WI38 (cell line): ENCODE measurements around the gene SETDB1.

Experiments used
- H3K4me3 ChIP-seq: 2 replicates; pipeline ENCODE4 v1.5.1; 2011; ENCODE audit warnings: low read depth, mild to moderate bottlenecking, control low read depth, low read length
- TF ChIP-seq, protein P1 (sequence below): IDR thresholded peaks from 2 replicates; pipeline ENCODE4 v1.5.1; 2012; ENCODE audit warnings: low read depth, mild to moderate bottlenecking, control low read depth, low read length

Gene SETDB1

DNA sequence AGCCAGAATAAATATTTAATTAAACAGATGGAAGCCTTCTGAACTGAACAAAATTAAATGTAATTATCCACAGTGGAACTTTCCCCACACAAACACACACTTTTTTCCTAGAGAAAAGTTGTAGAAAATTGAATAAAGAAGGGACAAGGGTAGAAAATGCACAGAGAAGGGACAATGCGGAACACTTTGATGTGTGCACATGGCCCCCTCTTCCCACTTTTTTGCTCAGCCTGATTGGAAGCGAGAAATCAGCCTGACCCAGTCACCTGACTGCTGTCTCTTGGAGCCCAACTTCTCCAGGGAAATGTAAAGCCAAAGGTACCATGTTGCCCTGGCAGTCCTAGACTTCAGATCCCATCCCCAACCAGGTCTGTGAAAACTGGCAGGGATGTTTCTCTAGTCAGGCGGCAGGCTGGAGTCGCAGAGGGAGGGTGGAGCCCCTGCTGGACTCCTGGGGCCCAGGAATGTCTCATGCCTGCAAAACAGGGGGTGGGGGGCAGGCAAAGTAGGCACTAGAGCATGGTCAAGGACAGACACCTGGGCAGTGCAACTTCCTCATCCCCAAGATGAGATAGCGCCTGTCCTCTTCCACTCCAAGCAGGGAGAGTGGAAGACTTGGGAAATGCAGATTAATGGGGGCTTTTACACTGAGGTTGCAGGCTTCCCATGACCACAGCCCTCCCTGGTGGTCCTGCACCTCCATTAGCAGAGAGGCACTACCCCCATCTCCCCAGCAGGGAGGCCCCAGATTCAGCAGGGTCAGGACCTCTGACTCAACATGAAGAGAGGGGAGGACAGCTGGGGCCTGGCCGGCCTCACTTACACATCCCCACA is 45.6 kb downstream of the SETDB1 start:
- H3K4me3 ChIP-seq, result peak overlapping the region; percentile 67
- TF ChIP-seq, protein P1, sequence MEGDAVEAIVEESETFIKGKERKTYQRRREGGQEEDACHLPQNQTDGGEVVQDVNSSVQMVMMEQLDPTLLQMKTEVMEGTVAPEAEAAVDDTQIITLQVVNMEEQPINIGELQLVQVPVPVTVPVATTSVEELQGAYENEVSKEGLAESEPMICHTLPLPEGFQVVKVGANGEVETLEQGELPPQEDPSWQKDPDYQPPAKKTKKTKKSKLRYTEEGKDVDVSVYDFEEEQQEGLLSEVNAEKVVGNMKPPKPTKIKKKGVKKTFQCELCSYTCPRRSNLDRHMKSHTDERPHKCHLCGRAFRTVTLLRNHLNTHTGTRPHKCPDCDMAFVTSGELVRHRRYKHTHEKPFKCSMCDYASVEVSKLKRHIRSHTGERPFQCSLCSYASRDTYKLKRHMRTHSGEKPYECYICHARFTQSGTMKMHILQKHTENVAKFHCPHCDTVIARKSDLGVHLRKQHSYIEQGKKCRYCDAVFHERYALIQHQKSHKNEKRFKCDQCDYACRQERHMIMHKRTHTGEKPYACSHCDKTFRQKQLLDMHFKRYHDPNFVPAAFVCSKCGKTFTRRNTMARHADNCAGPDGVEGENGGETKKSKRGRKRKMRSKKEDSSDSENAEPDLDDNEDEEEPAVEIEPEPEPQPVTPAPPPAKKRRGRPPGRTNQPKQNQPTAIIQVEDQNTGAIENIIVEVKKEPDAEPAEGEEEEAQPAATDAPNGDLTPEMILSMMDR, result 0 out of 2 replicates have a peak, but pooled peaks have one; percentile 8

- TF ChIP-seq, protein P1, result no peak
- peak overlapping the region; percentile 67 for H3K4me3 ChIP-seq
Observed at GRCh38 chr1:150972417-150972940, 46.3 kb downstream of the SETDB1 start.

DNA sequence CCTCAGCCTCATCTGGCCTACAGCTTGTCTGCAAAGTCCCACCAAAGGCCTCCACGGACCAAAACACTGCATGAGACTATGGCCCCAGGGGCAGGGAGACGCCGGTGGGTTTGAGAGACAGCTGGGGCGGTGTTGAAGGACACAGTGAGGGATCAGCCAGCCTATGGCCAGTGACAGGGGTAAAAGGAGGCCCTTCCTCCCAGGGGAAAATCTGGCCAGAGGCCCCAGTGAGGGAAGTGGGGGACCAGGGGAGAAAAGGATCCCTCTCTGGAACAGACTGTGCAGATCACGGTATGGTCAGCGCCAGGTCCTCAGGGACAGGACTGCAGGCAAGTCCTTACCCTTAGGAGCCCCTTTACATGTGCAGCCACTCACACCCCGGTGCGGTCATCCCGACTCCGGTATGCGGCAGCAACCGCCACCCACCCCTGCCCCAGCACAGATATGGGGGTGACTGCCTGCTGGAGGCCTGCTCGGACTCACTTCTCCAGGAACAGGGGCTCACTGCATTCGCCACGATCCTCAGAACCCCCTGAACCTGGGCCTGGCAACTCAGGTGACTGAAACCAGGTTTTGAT is 47.2 kb downstream of the SETDB1 start:
- TF ChIP-seq, protein P1, result no peak
- H3K4me3 ChIP-seq, result peak overlapping the region; percentile 67

DNA sequence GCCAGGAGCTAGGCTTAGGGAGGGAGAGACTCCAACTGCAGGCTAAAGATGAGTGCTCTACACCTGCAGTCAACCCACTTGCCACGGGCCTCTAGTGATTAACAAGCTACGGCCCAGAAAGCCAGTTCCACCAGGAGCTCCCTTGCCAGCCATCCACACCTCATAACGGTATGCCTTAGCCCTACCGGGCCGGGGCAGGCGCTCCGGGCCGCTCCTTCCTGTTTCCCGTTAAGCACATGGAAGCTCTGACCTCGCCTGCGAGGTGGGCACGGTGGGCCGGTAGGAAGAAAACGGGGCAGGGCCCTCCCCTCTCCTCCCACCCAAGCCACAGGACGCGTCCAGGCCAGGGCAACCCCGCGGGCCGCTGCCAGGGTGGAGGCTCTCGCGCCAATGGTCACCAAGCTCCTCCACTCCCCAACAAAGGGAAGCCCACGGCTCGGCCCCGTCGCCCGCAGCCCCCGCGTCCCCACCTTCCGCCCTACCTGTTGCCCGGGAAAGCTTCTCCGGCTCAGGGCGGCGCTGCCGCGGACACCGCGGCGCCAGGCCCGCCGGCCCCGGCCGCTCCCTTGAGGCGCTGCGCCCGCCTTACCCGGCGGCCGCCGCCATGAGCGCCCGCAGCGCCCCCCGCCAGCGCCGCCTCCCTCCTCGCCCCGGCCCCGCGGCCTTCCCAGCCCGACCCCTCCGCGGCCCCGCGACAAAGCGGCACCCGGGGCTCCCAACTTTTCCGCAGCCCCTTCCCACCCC is 47.8 kb downstream of the SETDB1 start:
- TF ChIP-seq, protein P1, result no peak
- peak overlapping the region; percentile 67 for H3K4me3 ChIP-seq

DNA sequence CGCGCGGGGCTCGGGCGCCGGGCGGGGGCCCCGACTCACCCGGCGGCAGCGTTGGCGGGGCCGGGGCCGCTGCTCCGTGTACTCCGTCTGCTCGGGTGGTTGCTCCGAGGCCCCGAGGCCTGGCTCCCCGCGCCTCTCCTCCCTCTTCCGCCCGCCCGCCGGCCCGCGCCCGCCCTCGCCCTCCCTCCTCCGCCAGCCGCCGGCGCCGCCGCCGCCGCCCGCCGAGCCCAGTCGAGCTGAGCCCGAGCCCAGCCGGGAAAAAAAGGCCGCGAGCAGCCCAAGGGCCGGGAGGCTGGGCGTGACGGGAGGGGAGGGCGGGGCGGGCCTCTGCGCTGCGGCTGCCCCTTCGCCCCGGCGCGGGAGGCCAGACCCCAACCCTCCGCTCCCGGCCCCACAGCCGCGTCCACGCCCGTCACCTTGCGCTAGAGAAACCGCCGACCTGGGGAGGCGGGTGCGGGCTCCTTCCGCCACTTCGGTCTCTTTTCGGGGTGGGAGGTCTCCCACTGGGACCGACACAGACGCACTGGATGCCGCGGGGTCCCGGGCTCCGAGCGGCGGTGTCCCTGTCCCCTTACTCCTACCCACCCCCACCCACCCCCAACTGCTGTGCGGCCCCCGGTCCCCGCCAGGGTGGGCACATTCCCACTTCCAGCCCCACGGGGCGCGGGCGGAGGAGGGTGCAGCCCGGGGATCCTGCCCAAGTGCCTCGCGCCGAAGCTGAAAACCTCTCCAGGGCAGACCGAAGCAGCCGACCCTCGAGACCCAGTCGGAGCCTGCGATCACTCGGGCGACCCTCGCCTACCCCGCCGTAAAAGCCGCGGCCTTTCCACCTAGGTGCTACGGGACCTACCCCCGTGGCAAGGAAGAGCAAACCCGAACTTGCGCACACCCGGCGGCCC is 48.7 kb downstream of the SETDB1 start, which contains the start of gene CERS2:
CERS2 (minus strand) TSS at position 256 of the 899 bp plus-strand sequence. CDS start 5,745 bp downstream, outside the sequence.
- peak within 1 kb of the TSS; percentile 67 for H3K4me3 ChIP-seq
- TF ChIP-seq, protein P1, result no peak

DNA sequence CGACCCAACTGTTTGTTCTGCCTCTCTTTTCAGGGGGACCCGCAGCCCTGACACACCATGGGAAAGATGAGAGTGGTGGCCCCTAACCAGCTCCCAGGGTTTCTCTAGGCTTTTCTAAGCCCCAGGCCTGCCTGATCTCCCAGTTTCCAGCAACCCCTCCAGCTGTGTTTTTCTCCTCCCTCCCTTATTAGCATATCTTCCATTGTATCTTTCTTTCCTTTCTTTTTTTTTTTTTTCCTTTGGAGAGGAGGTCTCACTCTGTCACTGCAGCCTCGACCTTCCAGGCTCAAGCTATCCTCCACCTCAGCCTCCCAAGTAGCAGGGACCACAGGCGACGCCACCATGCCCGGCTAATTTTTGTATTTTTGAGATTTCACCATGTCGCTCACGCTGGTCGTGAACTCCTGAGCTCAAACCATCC is 50.2 kb downstream of the SETDB1 start:
- TF ChIP-seq, protein P1, result no peak
- no peak overlapping the region for H3K4me3 ChIP-seq
